Measurements from ENCODE around the gene GPR137C. TPM values are rescaled to one million over a fixed set of nuclear protein-coding genes. Genes with fewer than 3 reads are reported as not detected.

Gene GPR137C
- total RNA-seq, 1 donor from 2014 or later: 0.74 TPM

GRCh38 chr14:52607061-52607460, 54.4 kb downstream of the GPR137C start:
- no peaks in the 10 kb centered on the region for H3K36me3 ChIP-seq

DNA sequence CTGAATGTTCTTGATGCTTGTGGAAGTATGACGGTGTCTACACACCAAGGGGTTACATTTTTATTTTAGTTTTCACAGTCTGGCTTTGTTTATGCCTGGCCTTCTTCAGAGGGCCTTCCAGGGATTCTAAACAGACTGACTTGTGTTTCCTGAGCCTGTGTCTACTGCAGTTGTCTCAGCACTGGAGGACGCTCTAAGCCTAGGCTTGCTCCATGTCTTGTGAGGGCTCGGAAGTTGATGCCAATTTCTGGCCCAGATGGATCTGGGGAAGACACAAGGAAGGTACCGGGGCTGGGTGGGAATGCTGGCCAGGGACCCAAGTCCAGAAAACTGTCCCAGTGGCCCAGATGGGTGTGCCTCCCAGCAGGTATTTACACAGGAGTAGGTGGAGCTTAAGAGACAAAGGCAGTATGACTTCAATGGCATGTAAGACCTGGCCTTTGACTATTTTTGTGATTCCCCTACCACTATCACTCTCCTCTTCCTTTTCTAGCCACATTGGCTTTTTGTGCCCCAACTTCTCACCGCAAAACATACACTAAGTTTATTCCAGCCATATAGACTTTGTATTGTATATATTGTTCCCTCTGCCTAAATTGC, 56.9 kb downstream of the GPR137C start:
- H3K27ac ChIP-seq: no peak overlapping the region
- H3K36me3 ChIP-seq: no peaks in the 10 kb centered on the region
- H3K4me3 ChIP-seq: no peak overlapping the region
- TF ChIP-seq POLR2AphosphoS5 (IDR thresholded peaks at IDR 0.05; ENCODE audit: insufficient read depth in 1 of 2, low read depth in 1 of 2): no peak
- no peak for TF ChIP-seq CTCF (IDR thresholded peaks at IDR 0.05)
- no peak for TF ChIP-seq POLR2A (IDR thresholded peaks at IDR 0.05)
- intact Hi-C loops (cut with DNase I): no loop called here
- H3K4me1 ChIP-seq: no peaks in the 10 kb centered on the region
- H3K9me3 ChIP-seq: no peaks in the 10 kb centered on the region
- no peaks in the 10 kb centered on the region for H3K27me3 ChIP-seq
- DNase-seq (ENCODE audit: extremely low spot score in 2 of 2): no peak

More at GRCh38 chr14:52607061-52607460, 54.4 kb downstream of the GPR137C start:
- no peaks in the 10 kb centered on the region for H3K27me3 ChIP-seq
- no peak overlapping the region for H3K27ac ChIP-seq
- H3K9me3 ChIP-seq: no peaks in the 10 kb centered on the region
- H3K4me1 ChIP-seq: no peaks in the 10 kb centered on the region
- intact Hi-C loops (cut with DNase I): no loop called here
- no peak for DNase-seq (ENCODE audit: extremely low spot score in 2 of 2)
- TF ChIP-seq CTCF (IDR thresholded peaks at IDR 0.05): no peak
- no peak for TF ChIP-seq POLR2AphosphoS5 (IDR thresholded peaks at IDR 0.05; ENCODE audit: insufficient read depth in 1 of 2, low read depth in 1 of 2)
- no peak for TF ChIP-seq POLR2A (IDR thresholded peaks at IDR 0.05)
- H3K4me3 ChIP-seq: no peak overlapping the region

DNA sequence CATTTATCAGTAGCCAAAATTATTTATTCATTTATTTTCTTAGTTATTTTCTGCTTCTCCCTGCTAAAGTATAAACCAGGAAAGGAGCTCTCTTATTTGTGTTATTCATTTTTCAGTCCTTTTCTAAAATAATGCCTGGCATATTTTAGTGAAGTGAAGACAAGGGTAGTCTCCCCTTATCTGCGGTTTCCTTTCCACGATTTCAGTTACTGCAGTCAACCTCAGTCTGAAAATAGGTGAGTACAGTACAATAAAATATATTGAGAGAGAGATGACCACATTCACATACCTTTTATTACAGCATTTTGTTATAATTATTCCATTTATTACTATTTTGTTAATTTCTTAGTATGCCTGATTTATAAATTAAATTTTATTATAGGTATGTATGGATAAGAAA, 57.6 kb downstream of the GPR137C start:
- H3K27me3 ChIP-seq: no peaks in the 10 kb centered on the region
- no peak for TF ChIP-seq POLR2AphosphoS5 (IDR thresholded peaks at IDR 0.05; ENCODE audit: insufficient read depth in 1 of 2, low read depth in 1 of 2)
- TF ChIP-seq POLR2A (IDR thresholded peaks at IDR 0.05): no peak
- TF ChIP-seq CTCF (IDR thresholded peaks at IDR 0.05): no peak
- no peaks in the 10 kb centered on the region for H3K4me1 ChIP-seq
- no peak overlapping the region for H3K27ac ChIP-seq
- no peaks in the 10 kb centered on the region for H3K36me3 ChIP-seq
- H3K4me3 ChIP-seq: no peak overlapping the region
- no peak for DNase-seq (ENCODE audit: extremely low spot score in 2 of 2)
- no peaks in the 10 kb centered on the region for H3K9me3 ChIP-seq
- intact Hi-C loops (cut with DNase I): no loop called here

DNA sequence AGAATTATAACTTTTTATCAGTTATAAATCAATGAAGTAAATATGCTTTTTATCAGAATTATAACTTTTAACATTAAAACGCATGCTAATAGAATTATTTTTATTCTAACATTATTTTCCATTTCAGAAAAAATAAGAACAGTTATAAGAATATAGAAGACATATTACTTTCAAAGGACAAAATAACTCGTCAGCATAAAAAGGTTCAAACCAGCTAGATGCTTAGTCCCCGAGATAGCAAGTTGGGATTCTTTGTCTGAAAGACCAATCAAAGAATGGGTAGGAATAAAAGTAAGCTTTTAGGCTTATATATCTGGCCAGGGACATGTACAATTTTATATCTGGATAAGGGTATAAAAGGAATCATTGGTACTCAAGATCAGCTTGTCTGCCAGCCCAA, 66.0 kb downstream of the GPR137C start:
- DNase-seq (ENCODE audit: extremely low spot score in 2 of 2): no peak
- Histone ChIP-seq H3K27ac (no peak overlapping the region), H3K4me1 (no peaks in the 10 kb centered on the region), H3K27me3 (no peaks in the 10 kb centered on the region), H3K4me3 (no peak overlapping the region), H3K36me3 (no peaks in the 10 kb centered on the region), H3K9me3 (no peaks in the 10 kb centered on the region)
- intact Hi-C loops (cut with DNase I): loop anchor here (5.0 kb wide), 1 partner anchor 639 kb away; no protein-coding TSS in a partner anchor
- TF ChIP-seq CTCF (IDR thresholded peaks at IDR 0.05): no peak
- no peak for TF ChIP-seq POLR2A (IDR thresholded peaks at IDR 0.05)
- no peak for TF ChIP-seq POLR2AphosphoS5 (IDR thresholded peaks at IDR 0.05; ENCODE audit: insufficient read depth in 1 of 2, low read depth in 1 of 2)

GRCh38 chr14:52619687-52620086, 67.1 kb downstream of the GPR137C start:
- Histone ChIP-seq H3K4me1 (no peaks in the 10 kb centered on the region), H3K27ac (no peak overlapping the region), H3K4me3 (no peak overlapping the region), H3K36me3 (no peaks in the 10 kb centered on the region), H3K9me3 (no peaks in the 10 kb centered on the region), H3K27me3 (no peaks in the 10 kb centered on the region)
- intact Hi-C loops (cut with DNase I): loop anchor here (5.0 kb wide), 1 partner anchor 638 kb away; no protein-coding TSS in a partner anchor
- TF ChIP-seq CTCF (IDR thresholded peaks at IDR 0.05) (no peak), POLR2A (IDR thresholded peaks at IDR 0.05) (no peak)
- DNase-seq (ENCODE audit: extremely low spot score in 2 of 2): no peak

Data from vagina (tissue), 2 donors.